Parietal lobe (tissue), 2 donors: Measurements from ENCODE around the gene CKMT1A. TPM values are rescaled to one million over a fixed set of nuclear protein-coding genes. Genes with fewer than 3 reads are reported as not detected.

Experiments used
- small RNA-seq: library from RNA; depleted of rRNA; stranded (forward); fragments of <200 nt; gene quantifications from one replicate; pipeline ENCODE3, GENCODE V24; 2014; ENCODE audit warnings: low replicate concordance
- total RNA-seq: library from RNA; depleted of rRNA; stranded (reverse); fragments of >200 nt; gene quantifications from one replicate; pipeline ENCODE4 v1.2.3, GENCODE V29; 2014

CKMT1A gene
- total RNA-seq = 12.2 TPM

GRCh38 chr15:43693148-43694022 lies at the start of gene CKMT1A:
Gene CKMT1A (plus strand): TSS chr15:43693859. CDS start chr15:43694051, 192 bp downstream.

GRCh38 chr15:43648649-43649429 lies 44.8 kb upstream of the CKMT1A start, which contains the start of gene CATSPER2:
Gene CATSPER2 (minus strand): TSS chr15:43648844. CDS start chr15:43648061, 783 bp downstream.

GRCh38 chr15:43746245-43746902 lies 52.7 kb downstream of the CKMT1A start, which contains the start of gene PDIA3:
Gene PDIA3 (plus strand): TSS chr15:43746438. CDS start chr15:43746540, 102 bp downstream.

Small RNAs within 50 kb of the gene (small RNA-seq; reads per million reads assigned to genes)
- gene PDIA3P2 (not detected), gene RNU6-353P (not detected), gene RNU6-354P (not detected)

Other genes starting within 250 kb of the CKMT1A start
- gene TP53BP1, start 200.7 kb upstream of the CKMT1A start, total RNA-seq = 258 TPM
- gene MAP1A, start 176.3 kb upstream of the CKMT1A start, total RNA-seq = 48.2 TPM
- 99.2 TPM for gene PPIP5K1, start 103.7 kb upstream of the CKMT1A start, total RNA-seq
- 11.9 TPM for gene CKMT1B, start 99.8 kb upstream of the CKMT1A start, total RNA-seq
- 1.6 TPM for gene STRC, start 75.1 kb upstream of the CKMT1A start, total RNA-seq
- 18.2 TPM for gene CATSPER2, start 45.0 kb upstream of the CKMT1A start, total RNA-seq
- 34.1 TPM for gene PDIA3, start 52.6 kb downstream of the CKMT1A start, total RNA-seq
- 5.0 TPM for gene ELL3, start 83.1 kb downstream of the CKMT1A start, total RNA-seq
- gene SERF2, start 98.5 kb downstream of the CKMT1A start, total RNA-seq = 62.3 TPM
- not detected for gene SERINC4, start 106.4 kb downstream of the CKMT1A start, total RNA-seq
- gene HYPK, start 106.7 kb downstream of the CKMT1A start, total RNA-seq = 11.0 TPM
- gene MFAP1, start 130.8 kb downstream of the CKMT1A start, total RNA-seq = 21.0 TPM
- 17.2 TPM for gene WDR76, start 133.1 kb downstream of the CKMT1A start, total RNA-seq